GM19324 (cell line): Measurements from ENCODE around the gene ABCC2.
"Not testable (repeated sequence)": the region's sequence is repeated elsewhere in the genome, so short reads cannot be mapped to it uniquely, and the experiment has no call there.

Experiments
- ATAC-seq: cut with Tn5 transposase; IDR thresholded peaks from one replicate; pipeline ENCODE4 v1.9.1; 2021; ENCODE audit warnings: mild to moderate bottlenecking, moderate library complexity; ENCODE audit not compliant: unreplicated experiment, low FRiP score

The ABCC2 gene

GRCh38 chr10:99850767-99851340 lies 68.4 kb downstream of the ABCC2 start:
- ATAC-seq, result no peak

- no peak for ATAC-seq
These were observed 69.4 kb downstream of the ABCC2 start for GRCh38 chr10:99851825-99852224.

- ATAC-seq, result no peak
These were observed 70.2 kb downstream of the ABCC2 start for GRCh38 chr10:99852481-99853213.

GRCh38 chr10:99853655-99854054 lies 71.2 kb downstream of the ABCC2 start:
- ATAC-seq, result no peak

- no peak for ATAC-seq
These were observed 72.4 kb downstream of the ABCC2 start for GRCh38 chr10:99854860-99855259.

GRCh38 chr10:99855479-99856071 lies 73.1 kb downstream of the ABCC2 start:
- no peak for ATAC-seq

GRCh38 chr10:99858849-99859248 lies 76.4 kb downstream of the ABCC2 start:
- ATAC-seq, result no peak

GRCh38 chr10:99859585-99859984 lies 77.1 kb downstream of the ABCC2 start:
- no peak for ATAC-seq

- no peak for ATAC-seq
These were observed 78.0 kb downstream of the ABCC2 start for GRCh38 chr10:99860466-99860865.

GRCh38 chr10:99863535-99864240 lies 81.2 kb downstream of the ABCC2 start:
- ATAC-seq, result not testable (repeated sequence)

- ATAC-seq, result not testable (repeated sequence)
These were observed 84.8 kb downstream of the ABCC2 start for GRCh38 chr10:99867250-99867649.

- no peak for ATAC-seq
These were observed 87.2 kb downstream of the ABCC2 start for GRCh38 chr10:99869581-99870122.

GRCh38 chr10:99870123-99870730 lies 87.8 kb downstream of the ABCC2 start:
- no peak for ATAC-seq

- ATAC-seq, result no peak
These were observed 90.1 kb downstream of the ABCC2 start for GRCh38 chr10:99872367-99873162.

GRCh38 chr10:99873846-99874245 lies 91.4 kb downstream of the ABCC2 start:
- ATAC-seq, result no peak

- no peak for ATAC-seq
These were observed 92.1 kb downstream of the ABCC2 start for GRCh38 chr10:99874341-99875085.

- ATAC-seq, result no peak
These were observed 93.0 kb downstream of the ABCC2 start for GRCh38 chr10:99875473-99875872.

GRCh38 chr10:99880080-99880835 lies 97.8 kb downstream of the ABCC2 start:
- no peak for ATAC-seq
